ENCODE data around the gene RAB42. TPM values are rescaled to one million over a fixed set of nuclear protein-coding genes. Genes with fewer than 3 reads are reported as not detected.

The RAB42 gene
- total and polyA plus RNA-seq, 2 experiments from 2014 or later = 7.3 to 11.7 TPM

GRCh38 chr1:28573564-28573963 is 18.5 kb upstream of the RAB42 start:
- Histone ChIP-seq H3K36me3 (peaks cover 40% of the 10 kb centered on the region), H3K27me3 (no peaks in the 10 kb centered on the region), H3K9me3 (ENCODE audit: low read depth) (no peaks in the 10 kb centered on the region), H3K4me3 (no peak overlapping the region), H3K27ac (no peak overlapping the region), H3K4me1 (ENCODE audit: low read depth) (no peaks in the 10 kb centered on the region)
- no peak for DNase-seq (ENCODE audit: low read depth in 1 of 2, low spot score in 1 of 2)
- TF ChIP-seq CTCF (IDR thresholded peaks at IDR 0.05; ENCODE audit: low read depth, low read length) = no peak

- Histone ChIP-seq H3K36me3 (peaks cover 33% of the 10 kb centered on the region), H3K27ac (peak overlapping the region; percentile 8)
- TF ChIP-seq CTCF (IDR thresholded peaks at IDR 0.05; ENCODE audit: low read depth, low read length) = no peak
Observed at GRCh38 chr1:28577052-28577678, 14.9 kb upstream of the RAB42 start.

GRCh38 chr1:28577738-28578536 is 14.1 kb upstream of the RAB42 start:
- Histone ChIP-seq H3K27ac (peak overlapping the region; percentile 8), H3K9me3 (ENCODE audit: low read depth) (no peaks in the 10 kb centered on the region), H3K27me3 (peaks cover 4% of the 10 kb centered on the region), H3K4me1 (ENCODE audit: low read depth) (peaks cover 5% of the 10 kb centered on the region), H3K4me3 (no peak overlapping the region), H3K36me3 (peaks cover 33% of the 10 kb centered on the region)
- no peak for DNase-seq (ENCODE audit: low read depth in 1 of 2, low spot score in 1 of 2)
- no peak for TF ChIP-seq CTCF (IDR thresholded peaks at IDR 0.05; ENCODE audit: low read depth, low read length)

More at GRCh38 chr1:28577052-28577678, 14.9 kb upstream of the RAB42 start:
- Histone ChIP-seq H3K9me3 (ENCODE audit: low read depth) (no peaks in the 10 kb centered on the region), H3K4me1 (ENCODE audit: low read depth) (peaks cover 5% of the 10 kb centered on the region), H3K27me3 (no peaks in the 10 kb centered on the region), H3K4me3 (no peak overlapping the region)
- DNase-seq (ENCODE audit: low read depth in 1 of 2, low spot score in 1 of 2) = no peak

- Histone ChIP-seq H3K4me3 (no peak overlapping the region), H3K27me3 (peaks cover 4% of the 10 kb centered on the region), H3K36me3 (peaks cover 33% of the 10 kb centered on the region), H3K27ac (peak overlapping the region; percentile 8), H3K9me3 (ENCODE audit: low read depth) (no peaks in the 10 kb centered on the region), H3K4me1 (ENCODE audit: low read depth) (peaks cover 5% of the 10 kb centered on the region)
- TF ChIP-seq CTCF (IDR thresholded peaks at IDR 0.05; ENCODE audit: low read depth, low read length) = no peak
- DNase-seq (ENCODE audit: low read depth in 1 of 2, low spot score in 1 of 2) = no peak
Observed at GRCh38 chr1:28578696-28579218, 13.3 kb upstream of the RAB42 start.

GRCh38 chr1:28579401-28579800 is 12.7 kb upstream of the RAB42 start:
- Histone ChIP-seq H3K4me3 (no peak overlapping the region), H3K4me1 (ENCODE audit: low read depth) (peaks cover 5% of the 10 kb centered on the region), H3K9me3 (ENCODE audit: low read depth) (no peaks in the 10 kb centered on the region), H3K36me3 (peaks cover 33% of the 10 kb centered on the region), H3K27me3 (peaks cover 4% of the 10 kb centered on the region), H3K27ac (no peak overlapping the region)
- TF ChIP-seq CTCF (IDR thresholded peaks at IDR 0.05; ENCODE audit: low read depth, low read length) = no peak
- no peak for DNase-seq (ENCODE audit: low read depth in 1 of 2, low spot score in 1 of 2)
